ENCODE data around the gene QRICH2. TPM values are rescaled to one million over a fixed set of nuclear protein-coding genes. Genes with fewer than 3 reads are reported as not detected.

QRICH2 gene
- total and polyA plus RNA-seq, 9 of the 15 experiments (the other 6 are each of a cell fraction or from before 2014, with no cell fraction given), result 0.03 to 1.6 (median 0.81) TPM

GRCh38 chr17:76354747-76355310, 46.8 kb upstream of the QRICH2 start (continued):
- TF ChIP-seq ZNF511 (CRISPR knock-in tag; IDR thresholded peaks at IDR 0.05), result no peak
- TF ChIP-seq MAFK (IDR thresholded peaks at IDR 0.05; ENCODE audit: low read length), result peak; percentile 90
- TF ChIP-seq ZNF57 (CRISPR knock-in tag; IDR thresholded peaks at IDR 0.05), result no peak
- no peak for TF ChIP-seq ZNF584 (CRISPR knock-in tag; IDR thresholded peaks at IDR 0.05; ENCODE audit: low read depth)
- no peak for TF ChIP-seq BRD4 (IDR thresholded peaks at IDR 0.05)
- no peak for TF ChIP-seq PBX2 (CRISPR knock-in tag; IDR thresholded peaks at IDR 0.05; ENCODE audit: low read depth)
- TF ChIP-seq PBX2 (tag; conservative IDR thresholded peaks at IDR 0.05; ENCODE audit: low read depth), result no peak
- no peak for TF ChIP-seq PATZ1 (CRISPR knock-in tag; IDR thresholded peaks at IDR 0.05; ENCODE audit: borderline replicate concordance)
- peak in 1 of 2 experiments; percentile 74; a peak in 1 of 3 replicates for TF ChIP-seq CBX3 (IDR thresholded peaks at IDR 0.05; ENCODE audit: borderline replicate concordance in 1 of 2, low read length in 2 of 2)
- no peak for TF ChIP-seq ETV1 (tag; conservative IDR thresholded peaks at IDR 0.05; ENCODE audit: low read depth)
- no peak for TF ChIP-seq SIX5 (IDR thresholded peaks at IDR 0.05; ENCODE audit: borderline replicate concordance in 1 of 2, insufficient read depth in 1 of 2, low read depth in 1 of 2, low read length in 2 of 2)
- peak; percentile 48 for TF ChIP-seq ATF7 (IDR thresholded peaks at IDR 0.05)
- TF ChIP-seq RBBP5 (IDR thresholded peaks at IDR 0.05; ENCODE audit: borderline replicate concordance, insufficient read depth, low read length, poor library complexity, severe bottlenecking), result no peak
- TF ChIP-seq RHOXF2B (CRISPR knock-in tag; conservative IDR thresholded peaks at IDR 0.05), result no peak
- no peak for TF ChIP-seq MCM7 (IDR thresholded peaks at IDR 0.05)
- no peak for TF ChIP-seq ETS2 (tag; IDR thresholded peaks at IDR 0.05; ENCODE audit: borderline replicate concordance, poor library complexity, severe bottlenecking)
- TF ChIP-seq MEIS2 (IDR thresholded peaks at IDR 0.05; ENCODE audit: partially characterized antibody), result peak; percentile 68
- no peak for TF ChIP-seq NEUROD1 (IDR thresholded peaks at IDR 0.05; ENCODE audit: borderline replicate concordance, low read depth, low read length, partially characterized antibody)
- peak; percentile 94 to 98 for TF ChIP-seq RCOR1 (IDR thresholded peaks at IDR 0.05; ENCODE audit: borderline replicate concordance in 1 of 2, low read depth in 2 of 2, low read length in 2 of 2)
- TF ChIP-seq NCOA1 (IDR thresholded peaks at IDR 0.05; ENCODE audit: low read depth), result peak; percentile 23; the same call in 1 of the 2 replicates
- TF ChIP-seq ZNF239 (CRISPR knock-in tag; IDR thresholded peaks at IDR 0.05), result no peak
- TF ChIP-seq MCM3 (IDR thresholded peaks at IDR 0.05), result no peak
- TF ChIP-seq NR0B1 (IDR thresholded peaks at IDR 0.05; ENCODE audit: partially characterized antibody), result no peak

Measured in K562 (cell line).